Transverse colon (tissue), 4 donors: ENCODE measurements around the gene MORC2. TPM values are rescaled to one million over a fixed set of nuclear protein-coding genes. Genes with fewer than 3 reads are reported as not detected.

ENCODE experiments used
- DNase-seq: peaks from one replicate; pipeline ENCODE4 v3.0.0-alpha.2; 2019
- H3K27ac ChIP-seq, 4 donors: fragments of 200-600 bp; sonication (generic); 2 replicates each; pipeline ENCODE4 v1.5.1; 2016 to 2018; ENCODE audit warnings: inconsistent platforms in 4 of 4
- H3K27me3 ChIP-seq: fragments of 200-600 bp; sonication (generic); 2 replicates; pipeline ENCODE4 v1.5.1; 2017; ENCODE audit warnings: inconsistent platforms
- H3K36me3 ChIP-seq, 4 donors: fragments of 200-600 bp; sonication (generic); 2 replicates each; pipeline ENCODE4 v1.5.1; 2017 to 2019; ENCODE audit warnings: inconsistent platforms in 4 of 4
- H3K4me1 ChIP-seq, 4 donors: fragments of 200-600 bp; sonication (generic); 2 replicates each; pipeline ENCODE4 v1.5.1; 2017 to 2020; ENCODE audit warnings: inconsistent platforms in 4 of 4
- H3K4me3 ChIP-seq, 4 donors: fragments of 200-600 bp; sonication (generic); 1 replicate in 1 of 4; 2 replicates in 3 of 4; pipeline versions ENCODE4 v1.5.1 to v1.6.1; 2017 to 2019; ENCODE audit warnings: inconsistent platforms in 4 of 4
- H3K9me3 ChIP-seq, 2 donors: fragments of 200-600 bp; sonication (generic); 2 replicates each; pipeline ENCODE4 v1.5.1; 2017 to 2019; ENCODE audit warnings: inconsistent platforms in 2 of 2
- EP300 ChIP-seq: sonication (generic); formaldehyde crosslinking; IDR thresholded peaks from one replicate; pipeline ENCODE4 v1.6.1; 2017; ENCODE audit warnings: antibody characterized with exemption, low read depth
- POLR2A ChIP-seq: fragments of 450-650 bp; IDR thresholded peaks from one replicate; pipeline ENCODE4 v1.6.1; 2016; ENCODE audit warnings: antibody characterized with exemption, mild to moderate bottlenecking, moderate library complexity
- POLR2AphosphoS5 ChIP-seq, 3 donors: sonication (generic); formaldehyde crosslinking; IDR thresholded peaks; one replicate each; pipeline ENCODE4 v1.6.1; 2016; ENCODE audit warnings: antibody characterized with exemption in 3 of 3
- WGBS, 2 donors: methylation state at CpG; one replicate each; pipeline ENCODE4 v1.1.5; 2018; ENCODE audit warnings: low coverage in 1 of 2; 5-methylcytosine and 5-hydroxymethylcytosine counted together
- in situ Hi-C, 4 donors: fragments of 200-750 bp; cut with MboI; loops; one replicate each; pipeline versions ENCODE4 v1.15.0 to v1.15.1; 2017; ENCODE audit warnings: low sequenced_read_pairs in 3 of 4, low pct_ligation_motif_present in 1 of 4, low pct_unique_long_range_greater_than_20kb in 1 of 4
- intact Hi-C: fragments of 100-400 bp; cut with DNase I; formaldehyde crosslinking; loops from one replicate; pipeline ENCODE4 v1.15.1; 2023; ENCODE audit warnings: low total_unique reads
- total RNA-seq, 4 donors: library from RNA; depleted of rRNA; stranded (reverse); fragments of >200 nt; gene quantifications; one replicate each; pipeline ENCODE4 v1.1.0, GENCODE V29; 2016
- TF ChIP-seq, protein P1 (sequence below), 5 experiments: fragments of 200-600 bp in 3 of 5; fragments of 450-650 bp in 2 of 5; sonication (generic) in 3 of 5; IDR thresholded peaks; 1 replicate in 2 of 5; 2 replicates in 3 of 5; pipeline ENCODE4 v1.5.1; 2016 to 2017; ENCODE audit warnings: antibody characterized with exemption in 5 of 5, inconsistent platforms in 3 of 5, mild to moderate bottlenecking in 2 of 5, moderate library complexity in 1 of 5

MORC2 gene
- total RNA-seq, 4 donors from 2014 or later = 11.9 to 23.9 (median 19.1) TPM

DNA sequence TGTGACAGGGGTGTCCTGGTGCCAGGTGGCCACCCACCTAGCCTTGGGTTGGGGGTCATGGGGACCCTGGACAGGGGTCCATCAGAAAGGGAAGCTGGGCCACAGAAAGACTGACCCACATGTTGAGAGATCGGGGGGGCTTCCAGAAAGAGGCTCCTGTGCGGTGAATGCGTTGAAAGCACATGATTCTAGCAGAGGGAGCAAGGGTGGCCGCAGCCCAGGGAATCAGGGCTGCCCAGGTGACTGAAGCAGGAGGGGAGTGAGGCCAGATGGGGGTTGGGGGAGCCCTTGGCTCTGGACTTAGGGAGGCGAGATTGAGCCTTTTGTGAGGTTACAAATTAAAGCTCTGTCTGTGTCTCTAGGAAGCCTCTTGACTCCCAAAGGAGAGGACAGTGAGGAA lies 80.7 kb downstream of the MORC2 start:
- intact Hi-C loops (no loop called here), in situ Hi-C loops (no loop called here)
- no peak for DNase-seq
- H3K27me3 ChIP-seq = no peaks in the 10 kb centered on the region
- 82 to 100% methylated on average over 1 to 5 of the region's 5 CpGs for whole genome bisulfite sequencing, 2 donors
- no peak overlapping the region for H3K4me3 ChIP-seq
- H3K4me1 ChIP-seq = no peaks in the 10 kb centered on the region
- no peaks in the 10 kb centered on the region for H3K9me3 ChIP-seq
- H3K36me3 ChIP-seq = no peaks in the 10 kb centered on the region
- H3K27ac ChIP-seq = no peak overlapping the region
- TF ChIP-seq, protein P1, sequence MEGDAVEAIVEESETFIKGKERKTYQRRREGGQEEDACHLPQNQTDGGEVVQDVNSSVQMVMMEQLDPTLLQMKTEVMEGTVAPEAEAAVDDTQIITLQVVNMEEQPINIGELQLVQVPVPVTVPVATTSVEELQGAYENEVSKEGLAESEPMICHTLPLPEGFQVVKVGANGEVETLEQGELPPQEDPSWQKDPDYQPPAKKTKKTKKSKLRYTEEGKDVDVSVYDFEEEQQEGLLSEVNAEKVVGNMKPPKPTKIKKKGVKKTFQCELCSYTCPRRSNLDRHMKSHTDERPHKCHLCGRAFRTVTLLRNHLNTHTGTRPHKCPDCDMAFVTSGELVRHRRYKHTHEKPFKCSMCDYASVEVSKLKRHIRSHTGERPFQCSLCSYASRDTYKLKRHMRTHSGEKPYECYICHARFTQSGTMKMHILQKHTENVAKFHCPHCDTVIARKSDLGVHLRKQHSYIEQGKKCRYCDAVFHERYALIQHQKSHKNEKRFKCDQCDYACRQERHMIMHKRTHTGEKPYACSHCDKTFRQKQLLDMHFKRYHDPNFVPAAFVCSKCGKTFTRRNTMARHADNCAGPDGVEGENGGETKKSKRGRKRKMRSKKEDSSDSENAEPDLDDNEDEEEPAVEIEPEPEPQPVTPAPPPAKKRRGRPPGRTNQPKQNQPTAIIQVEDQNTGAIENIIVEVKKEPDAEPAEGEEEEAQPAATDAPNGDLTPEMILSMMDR (IDR thresholded peaks at IDR 0.05) = no peak
- TF ChIP-seq POLR2A = no peak
- no peak for TF ChIP-seq POLR2AphosphoS5 (IDR thresholded peaks at IDR 0.05)
- TF ChIP-seq EP300 = no peak

DNA sequence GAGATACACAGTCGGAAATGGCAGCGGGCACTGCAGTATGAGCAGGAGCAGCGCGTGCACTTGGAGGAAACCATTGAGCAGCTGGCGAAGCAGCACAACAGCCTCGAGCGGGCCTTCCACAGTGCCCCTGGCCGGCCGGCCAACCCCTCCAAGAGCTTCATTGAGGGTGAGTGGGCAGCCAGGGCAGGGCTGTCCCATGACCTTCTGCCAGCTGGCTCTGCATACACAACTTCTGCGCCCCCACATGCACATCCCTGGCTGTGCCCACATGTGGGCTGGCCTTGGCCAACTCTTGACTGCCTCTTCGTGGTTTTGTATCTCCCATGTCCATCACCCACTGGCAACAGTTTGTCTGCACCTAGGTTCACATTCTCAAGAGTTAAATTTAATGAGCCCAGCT lies 81.1 kb downstream of the MORC2 start:
- in situ Hi-C loops (no loop called here), intact Hi-C loops (no loop called here)
- H3K9me3 ChIP-seq = no peaks in the 10 kb centered on the region
- H3K27ac ChIP-seq = no peak overlapping the region
- DNase-seq = no peak
- no peak overlapping the region for H3K4me3 ChIP-seq
- TF ChIP-seq, protein P1 (IDR thresholded peaks at IDR 0.05) = no peak
- TF ChIP-seq POLR2AphosphoS5 (IDR thresholded peaks at IDR 0.05) = no peak
- no peaks in the 10 kb centered on the region for H3K36me3 ChIP-seq
- WGBS, 2 donors = 94 to 100% methylated on average over 1 to 11 of the region's 11 CpGs
- no peaks in the 10 kb centered on the region for H3K27me3 ChIP-seq
- H3K4me1 ChIP-seq = no peaks in the 10 kb centered on the region

DNA sequence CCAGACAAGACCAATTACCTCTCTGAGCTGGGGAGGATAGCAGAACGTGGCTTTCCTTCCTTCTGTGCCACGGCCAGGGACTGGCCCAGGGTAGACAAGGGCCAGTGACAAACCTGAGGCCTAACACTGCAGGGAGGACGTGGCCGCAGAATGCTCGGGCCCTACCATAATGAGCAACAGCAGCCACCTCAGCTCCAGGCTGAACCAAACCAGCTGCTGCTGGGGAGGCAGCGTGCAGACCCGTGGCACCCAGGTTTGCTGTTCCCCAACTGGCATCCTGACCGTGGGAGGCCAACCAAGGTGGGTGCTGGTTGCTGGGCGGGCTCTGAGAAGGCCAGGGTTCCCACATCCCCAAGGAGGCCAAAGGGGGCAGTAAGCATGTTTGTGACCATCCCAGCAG lies 83.0 kb downstream of the MORC2 start:
- 84% methylated on average over 9 of the region's 9 CpGs; no CpG with 5 or more reads in 1 of the 2 donors for WGBS, 2 donors
- DNase-seq = no peak

DNA sequence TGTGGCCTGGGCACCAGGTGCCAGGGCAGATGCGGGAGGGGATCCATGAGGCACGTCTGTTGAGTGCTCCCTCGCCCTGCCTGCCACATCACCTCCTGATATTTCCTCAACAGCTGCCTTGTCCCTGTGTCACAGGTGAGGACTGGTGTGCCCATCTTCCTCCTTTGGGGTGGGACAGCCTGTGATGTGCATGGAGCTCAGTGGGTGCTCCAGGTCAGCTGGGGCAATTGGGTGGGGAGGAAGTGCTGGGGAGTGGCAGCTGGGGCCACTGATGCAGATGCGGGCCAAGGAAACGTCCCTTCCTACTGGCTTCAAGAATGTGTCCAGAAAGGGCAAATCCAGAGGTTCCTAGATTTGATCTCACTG lies 83.6 kb downstream of the MORC2 start:
- Histone ChIP-seq H3K4me3 (no peak overlapping the region), H3K27ac (no peak overlapping the region), H3K9me3 (no peaks in the 10 kb centered on the region), H3K27me3 (no peaks in the 10 kb centered on the region), H3K36me3 (no peaks in the 10 kb centered on the region), H3K4me1 (no peaks in the 10 kb centered on the region)
- in situ Hi-C loops = no loop called here
- DNase-seq = no peak
- WGBS, 2 donors = 83% methylated on average over 5 of the region's 5 CpGs; no CpG with 5 or more reads in 1 of the 2 donors
- TF ChIP-seq EP300 (no peak), POLR2A (no peak), POLR2AphosphoS5 (IDR thresholded peaks at IDR 0.05) (no peak)
- TF ChIP-seq, protein P1 (IDR thresholded peaks at IDR 0.05) = no peak
- intact Hi-C loops = no loop called here

More for the DNA sequence above, 83.0 kb downstream of the MORC2 start:
- intact Hi-C loops = no loop called here
- Histone ChIP-seq H3K27me3 (no peaks in the 10 kb centered on the region), H3K9me3 (no peaks in the 10 kb centered on the region), H3K36me3 (no peaks in the 10 kb centered on the region), H3K4me3 (no peak overlapping the region), H3K4me1 (no peaks in the 10 kb centered on the region), H3K27ac (no peak overlapping the region)
- TF ChIP-seq POLR2A = no peak
- no peak for TF ChIP-seq EP300
- TF ChIP-seq POLR2AphosphoS5 (IDR thresholded peaks at IDR 0.05) = no peak
- TF ChIP-seq, protein P1 (IDR thresholded peaks at IDR 0.05) = no peak
- in situ Hi-C loops = no loop called here
